Erythroblast (primary cell): Measurements from ENCODE around the gene OBSCN.

Experiments
- GATA1 ChIP-seq: IDR thresholded peaks from 2 replicates; pipeline ENCODE4 v1.6.1; 2011; ENCODE audit warnings: low read depth, mild to moderate bottlenecking, control low read depth, low read length, moderate library complexity
- POLR2A ChIP-seq: IDR thresholded peaks from 2 replicates; pipeline ENCODE4 v1.6.1; 2011; ENCODE audit warnings: mild to moderate bottlenecking, low read length

GRCh38 chr1:228362141-228362883, 154.5 kb downstream of the OBSCN start:
- no peak for TF ChIP-seq POLR2A
- TF ChIP-seq GATA1: no peak
